HFFc6 (cell line): Measurements from ENCODE around the gene PLXNB3. TPM values are rescaled to one million over a fixed set of nuclear protein-coding genes. Genes with fewer than 3 reads are reported as not detected.
"Not testable (repeated sequence)": the region's sequence is repeated elsewhere in the genome, so short reads cannot be mapped to it uniquely, and the experiment has no call there.

Source experiments
- DNase-seq: peaks from one replicate; pipeline ENCODE4 v3.0.0-alpha.2; 2018
- H3K27ac Mint-ChIP-seq: 2 replicates; pipeline ENCODE4 v1.8.0; 2020; ENCODE audit warnings: mild to moderate bottlenecking, mixed read lengths
- H3K27me3 Mint-ChIP-seq: 2 replicates; pipeline ENCODE4 v1.8.0; 2021; ENCODE audit warnings: mild to moderate bottlenecking, moderate library complexity, mixed read lengths; ENCODE audit not compliant: insufficient read depth
- H3K36me3 Mint-ChIP-seq: 2 replicates; pipeline ENCODE4 v1.8.0; 2021; ENCODE audit warnings: low read depth, mixed read lengths
- H3K4me1 Mint-ChIP-seq: 2 replicates; pipeline ENCODE4 v1.8.0; 2020; ENCODE audit warnings: low read depth, mixed read lengths
- H3K4me3 Mint-ChIP-seq: 2 replicates; pipeline ENCODE4 v1.8.0; 2020; ENCODE audit warnings: mild to moderate bottlenecking, moderate library complexity, mixed read lengths
- H3K9me3 Mint-ChIP-seq: 2 replicates; pipeline ENCODE4 v1.8.0; 2020; ENCODE audit warnings: mild to moderate bottlenecking, mixed read lengths
- total RNA-seq, 6 experiments: library from RNA; stranded (reverse); fragmentation: NEBNext Ultra II Directional; extraction: Animal tissue kit (Norgen Biotek cat#: 25700); gene quantifications; 2 replicates in 1 of 6; 3 replicates in 5 of 6; pipeline ENCODE4 v1.2.3, GENCODE V29; 2021
- TF ChIP-seq, protein P1 (sequence below): fragments of 200-600 bp; sonication (generic); IDR thresholded peaks from 2 replicates; pipeline ENCODE4 v1.5.0; 2021; ENCODE audit warnings: antibody characterized with exemption, mild to moderate bottlenecking

Gene PLXNB3
- total RNA-seq, 6 experiments from 2014 or later, result 13.2 to 33.4 (median 15.8) TPM

GRCh38 chrX:153725832-153726285 is 38.2 kb upstream of the PLXNB3 start:
- H3K27ac Mint-ChIP-seq, result peak overlapping the region; percentile 86

GRCh38 chrX:153726286-153727122 is 37.5 kb upstream of the PLXNB3 start:
- DNase-seq, result peak; percentile 45
- no peaks in the 10 kb centered on the region for H3K27me3 Mint-ChIP-seq
- H3K4me3 Mint-ChIP-seq, result peak overlapping the region; percentile 68
- H3K4me1 Mint-ChIP-seq, result peaks cover 26% of the 10 kb centered on the region
- peaks cover 8% of the 10 kb centered on the region for H3K36me3 Mint-ChIP-seq
- H3K9me3 Mint-ChIP-seq, result peaks cover 2% of the 10 kb centered on the region; the same call in 1 of the 2 replicates
- peak overlapping the region; percentile 86 for H3K27ac Mint-ChIP-seq
- TF ChIP-seq, protein P1, sequence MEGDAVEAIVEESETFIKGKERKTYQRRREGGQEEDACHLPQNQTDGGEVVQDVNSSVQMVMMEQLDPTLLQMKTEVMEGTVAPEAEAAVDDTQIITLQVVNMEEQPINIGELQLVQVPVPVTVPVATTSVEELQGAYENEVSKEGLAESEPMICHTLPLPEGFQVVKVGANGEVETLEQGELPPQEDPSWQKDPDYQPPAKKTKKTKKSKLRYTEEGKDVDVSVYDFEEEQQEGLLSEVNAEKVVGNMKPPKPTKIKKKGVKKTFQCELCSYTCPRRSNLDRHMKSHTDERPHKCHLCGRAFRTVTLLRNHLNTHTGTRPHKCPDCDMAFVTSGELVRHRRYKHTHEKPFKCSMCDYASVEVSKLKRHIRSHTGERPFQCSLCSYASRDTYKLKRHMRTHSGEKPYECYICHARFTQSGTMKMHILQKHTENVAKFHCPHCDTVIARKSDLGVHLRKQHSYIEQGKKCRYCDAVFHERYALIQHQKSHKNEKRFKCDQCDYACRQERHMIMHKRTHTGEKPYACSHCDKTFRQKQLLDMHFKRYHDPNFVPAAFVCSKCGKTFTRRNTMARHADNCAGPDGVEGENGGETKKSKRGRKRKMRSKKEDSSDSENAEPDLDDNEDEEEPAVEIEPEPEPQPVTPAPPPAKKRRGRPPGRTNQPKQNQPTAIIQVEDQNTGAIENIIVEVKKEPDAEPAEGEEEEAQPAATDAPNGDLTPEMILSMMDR, result no peak

More at GRCh38 chrX:153725832-153726285, 38.2 kb upstream of the PLXNB3 start:
- no peaks in the 10 kb centered on the region for H3K9me3 Mint-ChIP-seq
- TF ChIP-seq, protein P1, result no peak
- H3K36me3 Mint-ChIP-seq, result peaks cover 2% of the 10 kb centered on the region; the same call in 1 of the 2 replicates
- H3K4me1 Mint-ChIP-seq, result peaks cover 23% of the 10 kb centered on the region
- H3K4me3 Mint-ChIP-seq, result peak overlapping the region; percentile 68; the same call in 1 of the 2 replicates
- no peaks in the 10 kb centered on the region for H3K27me3 Mint-ChIP-seq
- no peak for DNase-seq

GRCh38 chrX:153727123-153727931 is 36.7 kb upstream of the PLXNB3 start:
- Mint-ChIP-seq H3K27me3 (no peaks in the 10 kb centered on the region), H3K4me1 (peaks cover 29% of the 10 kb centered on the region), H3K36me3 (peaks cover 17% of the 10 kb centered on the region), H3K9me3 (peaks cover 7% of the 10 kb centered on the region; the same call in 1 of the 2 replicates), H3K27ac (peak overlapping the region; percentile 86), H3K4me3 (peak overlapping the region; percentile 68)
- TF ChIP-seq, protein P1, result no peak
- no peak for DNase-seq

- Mint-ChIP-seq H3K9me3 (peaks cover 7% of the 10 kb centered on the region; the same call in 1 of the 2 replicates), H3K36me3 (peaks cover 18% of the 10 kb centered on the region), H3K4me1 (peaks cover 25% of the 10 kb centered on the region), H3K27me3 (no peaks in the 10 kb centered on the region), H3K4me3 (no peak overlapping the region), H3K27ac (no peak overlapping the region)
- TF ChIP-seq, protein P1, result 0 out of 2 replicates have a peak, but pooled peaks have one; percentile 8
- DNase-seq, result no peak
Observed at GRCh38 chrX:153728095-153728494, 36.0 kb upstream of the PLXNB3 start.

GRCh38 chrX:153728951-153729631 is 35.0 kb upstream of the PLXNB3 start:
- no peak for DNase-seq
- H3K9me3 Mint-ChIP-seq, result peaks cover 7% of the 10 kb centered on the region; the same call in 1 of the 2 replicates
- peaks cover 25% of the 10 kb centered on the region for H3K4me1 Mint-ChIP-seq
- no peak overlapping the region for H3K4me3 Mint-ChIP-seq
- TF ChIP-seq, protein P1, result no peak
- H3K27ac Mint-ChIP-seq, result no peak overlapping the region
- H3K36me3 Mint-ChIP-seq, result peaks cover 18% of the 10 kb centered on the region
- H3K27me3 Mint-ChIP-seq, result no peaks in the 10 kb centered on the region

DNA sequence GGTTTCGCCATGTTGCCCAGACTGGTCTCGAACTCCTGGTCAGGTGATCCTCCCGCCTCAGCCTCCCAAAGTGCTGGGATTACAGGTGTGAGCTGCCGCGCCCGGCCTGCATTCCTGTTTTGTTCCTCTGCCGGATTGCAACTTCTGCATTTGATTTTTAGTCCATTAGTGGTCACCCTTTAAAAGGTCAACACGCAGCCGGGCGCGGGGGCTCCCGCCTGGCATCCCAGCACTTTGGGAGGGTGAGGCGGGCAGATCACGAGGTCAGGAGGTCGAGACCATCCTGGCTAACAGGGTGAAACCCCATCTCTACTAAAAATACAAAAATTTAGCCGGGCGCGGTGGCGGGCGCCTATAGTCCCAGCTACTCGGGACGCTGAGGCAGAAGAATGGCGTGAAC is 33.9 kb upstream of the PLXNB3 start:
- not testable (repeated sequence) for DNase-seq, H3K9me3 Mint-ChIP-seq, H3K27ac Mint-ChIP-seq, H3K4me3 Mint-ChIP-seq, H3K27me3 Mint-ChIP-seq
- peaks cover 18% of the 10 kb centered on the region for H3K36me3 Mint-ChIP-seq
- peaks cover 25% of the 10 kb centered on the region for H3K4me1 Mint-ChIP-seq
